Measurements from ENCODE around the gene SLK. TPM values are rescaled to one million over a fixed set of nuclear protein-coding genes. Genes with fewer than 3 reads are reported as not detected.

Gene SLK
- total and polyA plus RNA-seq, 2 of the 13 experiments (the other 11 are each of a cell fraction or from before 2014, with no cell fraction given) = 3.4 to 22.8 TPM

DNA sequence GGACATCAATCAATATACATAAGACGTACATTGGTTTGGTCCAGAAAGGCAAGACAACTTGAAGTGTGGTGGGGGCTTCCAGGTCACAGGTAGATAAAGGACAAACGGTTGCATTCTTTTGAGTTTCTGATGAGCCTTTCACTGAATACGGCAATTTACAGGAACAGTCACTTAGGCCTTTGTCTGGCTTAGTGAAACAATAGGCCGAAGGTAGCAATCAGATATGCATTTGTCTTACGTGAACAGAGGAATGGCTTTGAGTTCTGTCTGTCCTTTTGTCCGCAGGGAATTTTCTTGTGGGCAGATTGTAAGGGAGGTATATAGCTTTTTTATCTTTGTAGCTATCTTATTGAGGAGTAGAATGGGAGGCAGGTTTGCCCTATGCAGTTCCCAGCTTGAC lies 38.2 kb upstream of the SLK start:
- WGBS (ENCODE audit: low lambda C conversion rate) = 67% methylated on average over 6 of the region's 6 CpGs
- ChIA-PET CTCF (ENCODE audit: low intra/inter-chr PET ratio, low total read pairs) (no interaction called here), POLR2A (no interaction called here)
- H3K4me2 ChIP-seq (ENCODE audit: low read depth, low read length) = no peak overlapping the region
- no peaks in the 10 kb centered on the region for H3K9me3 ChIP-seq (ENCODE audit: low read length)
- in situ Hi-C loops (cut with HindIII; ENCODE audit: extremely low pct_ligation_motif_present, low pct_unique_long_range_greater_than_20kb) = no loop called here
- no peaks in the 10 kb centered on the region; a peak in 1 of 5 replicates for H3K27me3 ChIP-seq (ENCODE audit: control insufficient read depth in 1 of 2, insufficient read depth in 2 of 2, low read length in 2 of 2)
- FAIRE-seq = no peak
- peaks cover 15% of the 10 kb centered on the region for H3K4me1 ChIP-seq (ENCODE audit: insufficient read depth, low read length)
- H4K20me1 ChIP-seq (ENCODE audit: insufficient read depth, low read length) = no peaks in the 10 kb centered on the region
- no peak for DNase-seq (ENCODE audit: low spot score)
- BruUV-seq (replicated peaks) = no TSS peak
- no peaks in the 10 kb centered on the region for H3K36me3 ChIP-seq (replicated peaks in 1 of 2; ENCODE audit: control insufficient read depth in 1 of 2, insufficient read depth in 2 of 2, low read length in 2 of 2)
- no peak overlapping the region for H3K9ac ChIP-seq (ENCODE audit: insufficient read depth, low read depth, low read length)
- no peak for TF ChIP-seq MAF1 (CRISPR knock-in tag; IDR thresholded peaks at IDR 0.05; ENCODE audit: borderline replicate concordance)
- no peak for TF ChIP-seq SMARCE1 (IDR thresholded peaks at IDR 0.05; ENCODE audit: borderline replicate concordance)
- TF ChIP-seq ZNF607 (CRISPR knock-in tag; IDR thresholded peaks at IDR 0.05; ENCODE audit: borderline replicate concordance) = no peak
- TF ChIP-seq ZNF160 (CRISPR knock-in tag; IDR thresholded peaks at IDR 0.05) = no peak
- no peak for TF ChIP-seq ZNF430 (CRISPR knock-in tag; IDR thresholded peaks at IDR 0.05)
- TF ChIP-seq ZNF761 (CRISPR knock-in tag; conservative IDR thresholded peaks at IDR 0.05) = no peak
- no peak overlapping the region for H3K27ac ChIP-seq (ENCODE audit: extremely low read length, insufficient read depth, low read length)
- no peak for ATAC-seq
- intact Hi-C loops (cut with micrococcal nuclease; ENCODE audit: unreplicated experiment) = no loop called here
- no peak overlapping the region for H2AFZ ChIP-seq (ENCODE audit: low read length)
- H3K4me3 ChIP-seq (replicated peaks in 1 of 3; ENCODE audit: insufficient read depth in 1 of 3, low read depth in 2 of 3, low read length in 3 of 3) = no peak overlapping the region
- no peaks in the 10 kb centered on the region for H3K79me2 ChIP-seq (ENCODE audit: insufficient read depth, low read length)

DNA sequence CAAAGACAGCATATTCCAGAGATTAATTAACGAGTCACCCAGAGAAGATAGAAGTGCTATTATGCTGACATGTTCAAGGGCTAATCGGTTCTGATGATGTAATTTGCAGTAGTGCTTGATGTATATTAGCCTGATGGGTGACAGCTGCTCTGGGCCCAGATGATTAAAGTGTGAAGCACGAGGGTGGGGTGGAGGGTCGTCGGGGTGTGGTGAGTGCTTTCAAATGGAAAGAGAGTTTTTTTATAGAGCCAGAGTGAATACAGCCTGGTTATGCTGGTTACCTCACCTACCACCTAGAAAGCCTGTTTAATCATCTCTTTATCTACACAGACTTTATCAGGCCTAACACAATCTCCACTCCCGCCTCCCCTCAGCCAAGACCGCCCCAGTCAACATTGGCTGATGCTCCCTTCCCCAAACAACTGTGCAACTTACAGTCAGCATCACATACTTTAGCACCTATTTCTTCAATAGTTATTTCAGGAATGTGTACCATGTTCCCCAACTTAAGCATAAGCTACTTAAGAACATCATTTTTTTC lies 37.5 kb upstream of the SLK start:
- Histone ChIP-seq H3K4me3 (replicated peaks in 1 of 3; ENCODE audit: insufficient read depth in 1 of 3, low read depth in 2 of 3, low read length in 3 of 3) (no peak overlapping the region), H3K36me3 (replicated peaks in 1 of 2; ENCODE audit: control insufficient read depth in 1 of 2, insufficient read depth in 2 of 2, low read length in 2 of 2) (no peaks in the 10 kb centered on the region), H3K9ac (ENCODE audit: insufficient read depth, low read depth, low read length) (no peak overlapping the region), H3K79me2 (ENCODE audit: insufficient read depth, low read length) (no peaks in the 10 kb centered on the region), H3K27me3 (ENCODE audit: control insufficient read depth in 1 of 2, insufficient read depth in 2 of 2, low read length in 2 of 2) (no peaks in the 10 kb centered on the region; a peak in 1 of 5 replicates), H4K20me1 (ENCODE audit: insufficient read depth, low read length) (no peaks in the 10 kb centered on the region), H3K4me1 (ENCODE audit: insufficient read depth, low read length) (peaks cover 13% of the 10 kb centered on the region), H3K9me3 (ENCODE audit: low read length) (no peaks in the 10 kb centered on the region), H2AFZ (ENCODE audit: low read length) (no peak overlapping the region), H3K27ac (ENCODE audit: extremely low read length, insufficient read depth, low read length) (no peak overlapping the region), H3K4me2 (ENCODE audit: low read depth, low read length) (no peak overlapping the region)
- ATAC-seq (no peak), DNase-seq (ENCODE audit: low spot score) (no peak), FAIRE-seq (no peak)
- in situ Hi-C loops (cut with HindIII; ENCODE audit: extremely low pct_ligation_motif_present, low pct_unique_long_range_greater_than_20kb) (no loop called here), intact Hi-C loops (cut with micrococcal nuclease; ENCODE audit: unreplicated experiment) (no loop called here)
- no TSS peak for BruUV-seq (replicated peaks)
- 9% methylated on average over 7 of the region's 7 CpGs for WGBS (ENCODE audit: low lambda C conversion rate)
- ChIA-PET CTCF (ENCODE audit: low intra/inter-chr PET ratio, low total read pairs) (no interaction called here), POLR2A (no interaction called here)
- TF ChIP-seq FOXJ3 (CRISPR knock-in tag; IDR thresholded peaks at IDR 0.05; ENCODE audit: borderline replicate concordance) (no peak), AGO2 (optimal IDR thresholded peaks at IDR 0.05; ENCODE audit: low read depth, low read length) (no peak), ZSCAN22 (CRISPR knock-in tag; IDR thresholded peaks at IDR 0.05) (no peak), ZNF720 (CRISPR knock-in tag; IDR thresholded peaks at IDR 0.05) (no peak), SKI (IDR thresholded peaks at IDR 0.05; ENCODE audit: partially characterized antibody) (no peak)
- TF ChIP-seq, protein P1, sequence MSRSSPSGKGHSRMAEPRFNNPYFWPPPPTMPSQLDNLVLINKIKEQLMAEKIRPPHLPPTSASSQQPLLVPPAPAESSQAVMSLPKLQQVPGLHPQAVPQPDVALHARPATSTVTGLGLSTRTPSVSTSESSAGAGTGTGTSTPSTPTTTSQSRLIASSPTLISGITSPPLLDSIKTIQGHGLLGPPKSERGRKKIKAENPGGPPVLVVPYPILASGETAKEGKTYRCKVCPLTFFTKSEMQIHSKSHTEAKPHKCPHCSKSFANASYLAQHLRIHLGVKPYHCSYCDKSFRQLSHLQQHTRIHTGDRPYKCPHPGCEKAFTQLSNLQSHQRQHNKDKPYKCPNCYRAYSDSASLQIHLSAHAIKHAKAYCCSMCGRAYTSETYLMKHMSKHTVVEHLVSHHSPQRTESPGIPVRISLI (CRISPR knock-in tag; IDR thresholded peaks at IDR 0.05; ENCODE audit: borderline replicate concordance) = no peak

Measured in HepG2 (cell line).